CD4-positive, alpha-beta T cell treated with Interleukin-15 for 4 hours (primary cell): ENCODE data around the gene OR10H2.
"Not testable (repeated sequence)": the region's sequence is repeated elsewhere in the genome, so short reads cannot be mapped to it uniquely, and the experiment has no call there.

Experiments
- DNase-seq: peaks from one replicate; pipeline ENCODE4 v3.0.0-alpha.2; 2020; ENCODE audit warnings: low spot score

The OR10H2 gene, protein sequence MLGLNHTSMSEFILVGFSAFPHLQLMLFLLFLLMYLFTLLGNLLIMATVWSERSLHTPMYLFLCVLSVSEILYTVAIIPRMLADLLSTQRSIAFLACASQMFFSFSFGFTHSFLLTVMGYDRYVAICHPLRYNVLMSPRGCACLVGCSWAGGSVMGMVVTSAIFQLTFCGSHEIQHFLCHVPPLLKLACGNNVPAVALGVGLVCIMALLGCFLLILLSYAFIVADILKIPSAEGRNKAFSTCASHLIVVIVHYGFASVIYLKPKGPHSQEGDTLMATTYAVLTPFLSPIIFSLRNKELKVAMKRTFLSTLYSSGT

DNA sequence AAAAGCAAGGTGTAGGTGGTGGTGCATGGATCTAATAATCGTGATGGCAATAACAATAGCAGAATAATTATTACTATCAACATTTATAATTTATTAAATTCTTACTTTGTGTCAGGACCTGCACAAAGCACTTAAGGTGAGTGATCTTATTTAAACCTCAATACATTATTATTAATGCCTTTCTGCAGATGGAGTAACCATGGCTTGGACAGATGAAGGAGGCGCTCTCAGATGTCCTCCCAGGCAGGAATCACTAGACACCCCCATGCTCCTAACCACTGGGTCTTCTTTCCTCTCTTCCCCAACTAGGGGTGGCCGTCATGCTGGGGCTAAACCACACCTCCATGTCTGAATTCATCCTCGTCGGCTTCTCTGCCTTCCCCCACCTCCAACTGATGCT, at the start of gene OR10H2:
TSS of gene OR10H2 (plus strand) at position 301 of the 400 bp plus-strand sequence. CDS start at position 321, 20 bp downstream.
- DNase-seq: no peak

DNA sequence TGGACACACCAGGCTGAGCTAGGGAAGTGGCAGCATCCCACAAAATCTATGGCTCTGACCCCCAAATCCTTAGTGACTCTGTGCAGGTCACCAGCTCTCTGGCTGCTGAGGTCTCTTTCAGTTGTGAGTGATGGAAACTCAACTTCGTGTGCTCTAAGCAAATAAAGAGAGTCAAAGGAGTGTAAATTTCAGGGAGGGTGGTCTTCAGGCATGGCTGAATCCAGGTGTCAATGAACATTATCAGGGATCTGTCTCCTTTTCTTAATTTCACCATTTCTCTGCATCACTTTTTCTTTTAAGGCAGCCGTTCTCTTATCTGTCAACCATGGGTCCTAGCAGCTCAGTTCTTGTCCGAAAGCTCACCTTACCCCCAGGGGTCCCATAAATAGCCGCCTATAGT, 48.7 kb upstream of the OR10H2 start:
- no peak for DNase-seq

DNA sequence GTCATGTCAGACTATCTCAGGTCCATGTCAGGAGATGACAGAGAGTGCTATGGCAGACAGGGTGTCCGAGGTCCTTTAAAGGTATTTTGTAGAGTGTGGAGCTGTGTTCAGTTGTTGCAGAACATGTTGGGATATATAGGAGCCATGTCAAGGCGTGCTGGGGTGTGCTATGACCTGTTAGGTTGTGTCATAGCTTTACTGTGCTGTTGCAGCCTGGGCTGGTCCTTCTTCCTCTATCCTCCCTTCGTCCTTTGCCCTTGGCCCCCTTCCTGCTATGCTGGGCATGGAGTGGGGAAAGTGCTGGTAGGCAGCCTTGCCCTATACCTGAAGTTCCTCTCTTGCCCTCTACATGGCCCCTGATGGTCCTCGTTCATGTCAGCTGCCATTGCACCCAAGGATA, 48.0 kb upstream of the OR10H2 start:
- not testable (repeated sequence) for DNase-seq

DNA sequence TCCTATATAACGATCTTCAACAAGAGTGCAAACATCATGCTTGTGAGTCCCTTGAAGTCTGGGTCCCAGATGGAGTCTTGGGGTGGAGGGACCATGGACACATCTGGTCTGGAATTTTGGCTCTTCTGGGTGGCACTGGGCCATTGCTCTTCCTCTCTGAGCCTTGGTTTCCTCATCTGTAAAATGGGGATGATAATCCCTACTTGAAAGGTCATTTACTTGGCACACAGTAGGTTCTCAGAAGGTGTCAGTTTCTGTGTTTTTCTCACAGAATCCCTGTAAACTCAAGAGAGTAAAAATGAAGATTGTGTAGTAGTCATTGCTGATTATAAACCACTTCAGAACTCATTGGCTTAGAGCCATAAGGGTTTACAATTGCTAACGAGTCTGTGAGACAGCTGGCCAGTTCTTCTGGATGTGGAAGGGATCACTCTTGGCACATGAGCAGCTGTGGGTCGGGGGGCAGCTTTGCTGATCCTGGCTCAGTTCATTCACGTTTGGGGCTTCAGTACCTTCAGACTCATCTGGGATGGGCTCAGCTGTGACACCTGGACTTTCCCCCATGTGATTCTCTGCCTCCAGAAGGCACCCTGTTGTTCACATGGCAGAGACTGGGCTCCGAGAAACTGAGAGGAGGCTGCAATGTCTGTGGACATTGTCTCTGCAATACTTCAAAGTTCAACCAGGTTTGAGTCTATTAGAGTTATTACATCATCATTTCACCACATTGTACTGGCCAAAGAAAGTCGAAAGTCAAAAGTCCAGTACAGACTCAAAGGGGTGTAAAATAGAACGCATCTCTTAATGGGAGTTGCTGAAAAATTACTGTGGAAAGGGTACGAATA, 47.1 kb upstream of the OR10H2 start:
- no peak for DNase-seq

DNA sequence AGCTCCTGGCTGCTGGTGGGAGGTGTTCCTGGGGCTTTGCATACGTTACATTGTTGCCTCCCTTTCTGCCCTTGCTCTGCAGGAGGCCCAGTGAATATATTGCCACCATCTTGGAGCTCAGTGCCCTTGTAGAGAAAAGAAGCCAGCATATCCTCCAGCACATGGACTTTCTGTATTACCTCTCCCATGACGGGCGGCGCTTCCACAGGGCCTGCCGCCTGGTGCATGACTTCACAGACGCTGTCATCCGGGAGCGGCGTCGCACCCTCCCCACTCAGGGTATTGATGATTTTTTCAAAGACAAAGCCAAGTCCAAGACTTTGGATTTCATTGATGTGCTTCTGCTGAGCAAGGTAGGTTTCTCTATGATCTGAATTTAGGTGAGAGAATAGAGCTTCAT, 44.4 kb upstream of the OR10H2 start:
- DNase-seq: no peak

DNA sequence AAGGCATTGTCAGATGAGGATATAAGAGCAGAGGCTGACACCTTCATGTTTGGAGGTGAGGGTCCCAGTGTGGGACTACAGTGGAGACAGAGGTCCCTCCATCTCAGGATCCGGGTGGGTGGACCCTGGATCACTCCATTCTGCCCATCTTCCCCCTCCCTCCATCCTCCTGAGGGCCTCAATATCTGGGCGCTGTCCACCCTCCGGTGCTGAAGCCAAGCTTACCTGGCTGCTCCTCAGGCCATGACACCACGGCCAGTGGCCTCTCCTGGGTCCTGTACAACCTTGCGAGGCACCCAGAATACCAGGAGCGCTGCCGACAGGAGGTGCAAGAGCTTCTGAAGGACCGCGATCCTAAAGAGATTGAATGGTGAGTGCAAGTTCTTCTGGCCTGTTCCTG, 43.0 kb upstream of the OR10H2 start:
- no peak for DNase-seq

DNA sequence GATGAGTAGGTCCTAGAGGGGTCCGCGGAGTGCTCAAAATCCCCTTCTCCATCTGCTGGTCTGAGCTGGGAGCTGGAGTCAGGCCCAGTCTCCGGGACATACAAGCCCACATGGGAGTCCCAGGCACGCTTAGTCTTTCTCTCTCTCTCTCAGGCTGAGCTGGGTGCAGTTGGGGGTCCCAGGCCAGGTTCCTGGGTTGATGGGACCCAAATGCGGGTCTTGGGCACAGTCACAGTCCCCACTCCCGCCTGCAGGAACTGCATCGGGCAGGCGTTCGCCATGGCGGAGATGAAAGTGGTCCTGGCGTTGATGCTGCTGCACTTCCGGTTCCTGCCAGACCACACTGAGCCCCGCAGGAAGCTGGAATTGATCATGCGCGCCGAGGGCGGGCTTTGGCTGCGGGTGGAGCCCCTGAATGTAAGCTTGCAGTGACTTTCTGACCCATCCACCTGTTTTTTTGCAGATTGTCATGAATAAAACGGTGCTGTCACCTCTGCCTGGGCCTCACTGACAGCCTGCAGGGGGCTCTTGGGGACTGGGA, 31.1 kb upstream of the OR10H2 start:
- DNase-seq: no peak

DNA sequence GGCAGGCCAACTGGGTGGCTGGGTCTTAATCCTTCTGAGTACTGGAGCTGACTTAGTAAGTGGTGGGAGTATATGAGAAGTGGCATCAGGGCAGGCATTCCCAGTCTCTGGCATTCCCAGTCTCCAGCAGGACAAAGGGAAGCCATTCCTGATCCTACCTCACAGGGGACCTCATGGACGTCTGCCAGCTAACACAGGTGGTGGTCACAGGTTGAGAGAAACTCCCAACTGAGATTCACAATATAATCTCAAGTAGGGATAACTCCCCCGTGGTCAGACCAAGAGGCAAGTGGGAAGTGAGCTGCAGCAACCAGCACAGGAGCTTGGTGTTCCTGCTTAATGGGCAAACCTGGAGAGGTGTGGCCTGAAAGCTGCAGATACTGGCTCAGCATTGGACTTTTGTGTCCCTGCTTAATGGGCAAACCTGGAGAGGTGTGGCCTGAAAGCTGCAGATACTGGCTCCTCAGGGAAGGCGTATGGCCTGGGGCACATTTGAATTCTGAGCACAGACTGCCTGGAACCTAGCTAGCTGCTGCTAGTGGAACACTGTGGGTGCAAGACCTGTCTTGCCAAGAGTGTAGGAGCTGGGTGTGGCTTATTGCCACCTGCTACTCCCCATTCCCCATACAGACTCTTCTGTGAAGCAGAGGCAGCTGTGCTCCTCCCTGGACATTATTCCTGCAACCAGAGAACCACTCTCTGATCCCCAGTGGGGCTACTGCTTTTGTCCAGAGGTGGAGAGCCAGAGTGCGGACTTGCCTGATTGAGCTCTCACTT, 25.9 kb upstream of the OR10H2 start:
- DNase-seq: no peak

DNA sequence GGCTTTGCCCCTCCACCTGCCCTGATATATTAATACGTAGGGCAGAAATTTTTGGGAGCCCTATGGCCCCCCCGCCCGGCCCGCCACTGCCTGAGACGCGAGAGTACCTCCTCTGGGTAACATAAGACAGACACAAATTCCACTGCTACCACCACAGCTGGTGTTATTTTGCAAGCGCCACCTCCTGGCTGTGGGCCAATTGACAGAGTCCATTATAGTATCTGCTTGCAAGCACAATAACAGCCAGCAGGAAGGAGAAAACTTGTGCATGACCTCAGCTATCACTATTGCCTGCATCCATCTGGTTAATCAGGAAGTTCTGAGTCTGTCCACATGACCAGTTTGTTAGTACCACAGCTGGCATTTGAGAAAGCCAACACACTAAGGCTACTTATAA, 25.3 kb upstream of the OR10H2 start:
- DNase-seq: no peak

DNA sequence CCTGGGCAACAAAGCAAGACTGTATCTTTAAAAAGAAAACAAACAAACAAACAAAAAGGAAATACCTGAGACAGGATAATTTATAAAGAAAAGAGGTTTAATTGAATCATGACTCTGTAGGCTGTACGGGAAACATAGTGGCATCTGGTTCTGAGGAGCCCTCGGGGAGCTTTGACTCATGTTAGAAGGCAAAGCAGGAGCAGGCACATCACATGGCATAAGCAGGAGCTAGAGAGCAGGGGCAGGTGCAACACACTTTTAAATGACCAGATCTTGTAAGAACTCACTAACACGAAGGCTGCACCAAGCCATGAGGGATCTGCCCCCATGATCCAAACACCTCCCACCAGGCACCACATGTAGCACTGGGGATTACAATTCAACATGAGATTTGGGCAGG, 13.2 kb upstream of the OR10H2 start:
- DNase-seq: no peak

DNA sequence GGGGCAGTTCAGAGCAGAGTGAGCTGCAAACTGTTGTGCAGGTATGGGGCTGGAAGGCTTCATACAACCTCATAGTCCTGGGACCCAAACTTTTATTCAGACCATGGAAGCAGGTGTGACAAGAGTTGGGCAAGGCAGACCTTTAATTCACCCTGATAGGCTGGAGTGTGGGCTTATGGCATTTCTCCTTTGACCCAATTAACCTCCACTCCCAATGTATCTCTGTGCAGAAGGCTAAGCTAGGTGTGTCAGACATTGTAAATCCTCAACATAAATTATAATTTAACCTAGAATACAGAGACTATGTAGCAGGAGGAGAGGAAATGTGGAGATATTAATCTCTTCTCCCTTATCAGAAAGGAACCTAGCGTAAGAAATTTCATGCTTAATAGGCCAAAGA, 12.2 kb upstream of the OR10H2 start:
- no peak for DNase-seq

DNA sequence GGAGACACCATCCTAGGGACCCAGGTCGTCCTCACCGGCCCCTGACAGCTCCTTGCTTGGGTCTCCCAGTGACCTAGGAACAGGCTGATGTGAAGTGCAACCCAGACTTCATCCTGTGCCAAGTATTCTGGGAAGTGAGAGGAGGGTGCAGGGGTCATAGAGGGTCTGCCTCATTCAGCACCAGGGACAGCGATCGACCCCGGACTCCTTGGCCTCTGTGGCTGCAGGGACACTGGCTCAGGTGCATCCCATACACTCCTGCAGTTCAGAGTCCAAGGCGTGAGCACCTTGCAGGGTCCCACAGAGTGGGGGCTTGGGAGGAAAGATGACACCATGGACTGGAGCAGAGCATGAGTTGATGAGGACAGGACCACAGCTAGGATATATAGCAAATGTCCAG, 10.0 kb upstream of the OR10H2 start:
- no peak for DNase-seq

DNA sequence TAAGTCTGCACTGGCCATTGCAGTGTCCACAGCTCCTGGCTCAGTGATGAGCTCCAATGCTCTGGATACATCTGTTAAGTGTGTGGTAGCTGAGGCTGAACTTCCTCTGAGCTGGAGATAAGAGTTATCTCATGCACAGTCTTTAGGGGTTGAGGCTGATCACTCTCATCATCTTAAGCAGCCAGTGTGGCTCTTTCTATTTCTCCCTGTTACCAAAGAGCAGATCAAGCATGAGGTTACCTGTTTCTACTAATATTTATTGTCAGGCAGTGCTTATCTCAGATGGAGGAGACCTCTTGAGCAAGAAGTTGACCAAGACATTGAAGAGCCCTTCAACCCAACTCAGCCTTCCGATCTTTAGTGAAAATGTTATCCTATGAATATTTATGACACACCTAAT, 6.6 kb upstream of the OR10H2 start:
- DNase-seq: no peak

DNA sequence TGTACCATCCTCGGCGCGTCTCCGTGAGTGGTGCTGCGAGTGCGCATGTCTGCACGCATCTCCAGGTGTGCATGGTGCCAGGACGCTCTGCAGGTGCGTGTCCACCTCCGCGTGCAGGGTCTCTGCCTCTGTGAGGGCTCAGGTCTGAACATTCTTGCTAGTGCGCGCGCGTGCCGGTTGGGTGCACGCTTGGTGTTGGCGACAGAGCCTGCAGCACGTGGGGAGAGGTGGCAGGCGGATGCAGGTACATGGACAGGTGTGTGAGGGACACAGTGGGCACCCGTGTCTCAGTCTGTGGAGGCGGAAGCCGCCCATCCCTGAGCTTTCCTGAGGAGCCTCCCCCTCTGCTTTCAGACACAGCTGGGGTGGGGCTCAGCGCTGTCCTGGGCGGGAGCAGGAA, 4.9 kb upstream of the OR10H2 start:
- DNase-seq: no peak

DNA sequence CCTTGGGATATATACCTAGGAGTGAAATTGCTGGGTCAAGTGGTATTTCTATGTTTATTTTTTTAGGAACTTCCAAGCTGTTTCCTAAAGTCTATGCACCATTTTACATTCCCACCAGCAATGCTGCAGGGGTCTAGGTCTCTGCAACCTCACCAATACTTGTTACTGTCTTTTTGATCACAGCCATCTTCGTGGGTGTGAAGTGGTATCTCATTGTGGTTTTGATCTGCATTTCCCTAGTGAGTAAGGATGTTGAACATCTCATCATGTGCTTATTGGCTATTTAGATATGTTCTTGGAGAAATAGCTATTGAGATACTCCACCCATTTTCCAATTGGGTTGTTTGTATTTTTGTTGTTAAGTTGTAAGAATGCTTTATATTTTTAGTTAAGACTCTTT, 2.7 kb downstream of the OR10H2 start:
- no peak for DNase-seq

DNA sequence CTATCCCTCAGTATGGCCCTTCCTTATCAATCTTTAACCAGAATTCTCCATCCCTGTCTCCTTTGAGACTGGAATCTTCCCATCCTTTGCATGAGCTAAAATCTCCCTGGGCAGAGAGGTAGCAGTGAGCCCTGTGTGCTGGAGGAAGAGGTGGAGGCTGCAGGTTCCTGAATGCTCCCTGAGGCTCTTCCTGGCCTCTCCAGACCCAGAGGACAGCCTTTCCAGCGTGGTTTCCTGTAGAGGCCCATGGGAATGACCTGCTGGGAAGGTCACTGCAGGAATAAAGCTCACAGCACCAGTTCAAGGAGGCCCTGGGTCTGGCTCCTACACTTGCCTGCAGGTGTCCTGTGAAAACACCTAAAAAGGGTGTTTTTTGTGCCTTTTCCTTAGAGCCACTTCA, 4.6 kb downstream of the OR10H2 start:
- DNase-seq: no peak

DNA sequence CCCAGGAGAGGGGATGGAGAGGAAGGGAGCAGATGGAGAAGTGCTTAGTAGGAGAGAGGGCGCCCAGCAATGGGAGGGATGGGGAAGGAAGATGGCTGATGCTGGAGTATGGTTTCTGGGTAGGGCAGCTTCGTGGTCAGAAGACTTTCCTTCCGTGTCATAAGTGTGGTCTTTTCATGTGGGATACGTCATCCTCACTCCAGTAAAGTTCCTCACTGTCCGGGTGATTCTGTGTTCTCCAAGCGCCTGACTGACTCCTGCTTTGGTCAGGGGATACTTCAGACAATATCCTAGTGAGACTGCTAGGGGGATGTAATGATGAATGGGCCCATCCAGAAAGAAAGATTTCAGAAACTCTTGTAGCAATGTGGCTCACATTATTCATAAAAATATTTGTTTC, 6.1 kb downstream of the OR10H2 start:
- no peak for DNase-seq

DNA sequence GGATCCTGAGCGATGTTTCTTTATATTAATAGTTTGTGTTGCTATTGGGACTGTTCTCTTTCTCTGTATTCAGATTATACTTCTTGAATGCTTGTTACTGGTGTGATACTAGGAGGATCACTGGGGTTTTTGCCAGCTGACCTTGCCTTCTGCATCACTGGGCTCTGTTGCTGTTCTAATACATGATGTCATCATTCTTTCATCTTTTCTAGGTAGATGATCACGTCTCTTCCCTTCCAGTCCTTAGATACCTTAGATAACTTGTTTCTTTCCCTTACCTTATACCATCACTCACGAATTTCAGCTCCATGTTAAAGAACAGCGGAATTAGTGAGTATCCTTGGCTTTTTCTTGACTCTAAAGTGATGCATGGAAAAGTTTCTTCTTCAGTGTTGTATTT, 9.9 kb downstream of the OR10H2 start, which contains the start of gene OR10H3:
TSS of gene OR10H3 (plus strand) at position 264 of the 400 bp plus-strand sequence. CDS start 3,408 bp downstream, outside the sequence.
- DNase-seq: no peak

DNA sequence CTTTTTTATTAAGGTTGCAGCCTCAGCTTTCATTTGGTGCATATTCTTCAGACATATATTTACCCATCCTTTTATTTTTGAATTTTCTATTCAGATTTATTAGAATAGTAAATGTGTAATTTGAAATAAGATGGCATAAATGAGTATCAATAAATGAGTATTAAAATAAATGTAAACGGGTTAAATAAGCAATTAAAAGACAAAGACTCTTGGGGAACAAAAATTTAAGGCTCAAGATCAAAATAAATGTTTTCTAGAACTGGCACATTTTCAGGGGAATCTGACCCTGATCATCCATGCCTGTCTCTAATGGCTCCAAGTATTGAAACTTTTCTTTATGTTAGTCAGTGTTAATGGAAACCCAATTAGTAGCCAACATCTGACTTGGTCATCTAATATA, 13.0 kb downstream of the OR10H2 start:
- no peak for DNase-seq

DNA sequence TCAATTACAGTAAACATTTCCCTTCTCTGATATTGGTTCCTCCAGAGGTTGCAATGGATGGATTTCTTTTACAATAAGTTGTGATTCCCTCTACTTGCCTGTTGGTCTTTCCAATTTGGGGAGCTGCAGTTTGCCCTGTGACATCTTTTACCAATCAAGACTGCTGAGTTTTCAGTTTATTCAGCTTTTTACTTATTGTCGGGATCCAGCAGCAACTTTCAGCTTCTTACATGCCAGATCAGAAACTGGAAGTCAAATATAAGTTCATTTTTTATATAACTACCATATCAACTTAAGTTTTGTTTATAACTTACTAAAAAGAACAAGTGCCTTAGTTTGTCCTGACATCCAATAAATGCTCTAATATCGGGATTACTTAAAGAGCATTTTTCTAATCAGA, 20.4 kb downstream of the OR10H2 start:
- DNase-seq: no peak

DNA sequence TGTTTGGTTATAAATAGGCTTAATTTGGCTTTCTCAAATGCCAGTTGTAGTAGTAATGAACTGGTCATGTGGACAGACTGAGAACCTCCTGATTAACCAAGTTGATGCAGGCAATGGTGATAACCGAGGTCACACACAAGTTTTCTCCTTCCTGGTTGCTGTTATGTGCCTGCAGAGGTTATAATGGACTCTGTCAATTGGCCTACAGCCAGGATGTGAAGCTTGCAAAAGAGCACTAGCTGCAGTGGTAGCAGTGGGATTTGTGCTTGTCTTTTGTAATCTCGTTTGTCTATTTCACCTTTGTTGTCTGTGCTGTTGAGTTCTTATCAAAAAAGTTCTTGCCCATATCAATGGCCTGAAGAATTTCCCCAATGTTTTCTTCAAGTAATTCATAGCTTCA, 30.6 kb downstream of the OR10H2 start:
- no peak for DNase-seq

DNA sequence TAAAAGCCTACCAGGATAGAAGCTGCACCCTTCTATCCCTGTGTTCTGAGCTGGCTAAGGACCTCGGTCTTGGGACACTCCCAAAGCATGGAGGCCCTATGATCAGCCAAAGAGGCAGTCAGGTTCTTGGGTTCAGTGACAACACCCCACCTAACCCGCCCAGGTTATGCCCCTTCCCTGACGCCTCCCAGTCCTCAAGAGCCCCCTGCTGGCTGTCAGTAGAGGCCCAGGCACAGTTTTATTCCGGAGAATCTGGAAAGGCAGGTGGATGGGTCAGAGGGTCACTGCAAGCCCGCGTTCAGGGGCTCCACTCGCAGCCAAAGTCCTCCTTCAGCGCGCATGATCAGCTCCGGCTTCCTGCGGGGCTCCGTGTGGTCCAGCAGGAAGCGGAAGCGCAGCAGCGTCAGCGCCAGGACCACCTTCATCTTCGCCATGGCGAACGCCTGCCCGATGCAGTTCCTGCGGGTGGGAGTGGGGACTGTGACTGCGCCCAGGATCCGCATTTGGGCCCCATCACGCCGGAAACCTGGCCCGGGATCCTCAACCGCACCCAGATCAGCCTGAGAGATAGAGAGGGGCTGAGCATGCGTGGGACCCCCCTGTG, 32.2 kb downstream of the OR10H2 start:
- no peak for DNase-seq
